Measurements from ENCODE around the gene MAPKAPK2.

The MAPKAPK2 gene

GRCh38 chr1:206752481-206752880 lies 67.8 kb downstream of the MAPKAPK2 start:
- Histone ChIP-seq H3K56ac (ENCODE audit: low read length) (no peak overlapping the region), H4K5ac (ENCODE audit: low read length) (no peak overlapping the region), H3K36me3 (ENCODE audit: control insufficient read depth, insufficient read depth, low read length) (no peaks in the 10 kb centered on the region), H3K4me1 (ENCODE audit: control insufficient read depth, low read depth, low read length) (peaks cover 3% of the 10 kb centered on the region), H4K8ac (ENCODE audit: low read depth, low read length) (no peak overlapping the region), H3K18ac (ENCODE audit: low read length) (no peak overlapping the region), H2BK15ac (replicated peaks; ENCODE audit: low read depth) (no peak overlapping the region), H3K4me2 (ENCODE audit: low read length) (no peak overlapping the region), H3K79me2 (ENCODE audit: control insufficient read depth, insufficient read depth, low read length) (no peaks in the 10 kb centered on the region), H3K23ac (ENCODE audit: low read length) (no peak overlapping the region), H3K27me3 (ENCODE audit: insufficient read depth, low read length, poor library complexity) (no peaks in the 10 kb centered on the region), H3K79me1 (ENCODE audit: low read length) (no peaks in the 10 kb centered on the region), H2AK5ac (ENCODE audit: low read length) (no peak overlapping the region), H3K27ac (ENCODE audit: low read depth, low read length) (no peak overlapping the region), H3K9ac (ENCODE audit: low read length) (no peak overlapping the region), H3K4me3 (ENCODE audit: low read length) (no peak overlapping the region), H2BK120ac (ENCODE audit: low read depth, low read length) (no peak overlapping the region), H2BK5ac (ENCODE audit: low read length) (no peak overlapping the region), H3K4ac (ENCODE audit: low read depth, low read length) (no peak overlapping the region)
- DNase-seq = no peak
- no CpG with 5 or more reads among the region's 2 CpGs for WGBS (ENCODE audit: extremely low coverage, insufficient coverage, low lambda C conversion rate)

- Histone ChIP-seq H3K27me3 (ENCODE audit: insufficient read depth, low read length, poor library complexity) (no peaks in the 10 kb centered on the region), H3K9ac (ENCODE audit: low read length) (no peak overlapping the region), H3K18ac (ENCODE audit: low read length) (no peak overlapping the region), H3K56ac (ENCODE audit: low read length) (no peak overlapping the region), H3K27ac (ENCODE audit: low read depth, low read length) (no peak overlapping the region), H2BK15ac (replicated peaks; ENCODE audit: low read depth) (no peak overlapping the region), H3K79me1 (ENCODE audit: low read length) (no peaks in the 10 kb centered on the region), H3K23ac (ENCODE audit: low read length) (no peak overlapping the region), H2AK5ac (ENCODE audit: low read length) (no peak overlapping the region), H3K4me2 (ENCODE audit: low read length) (no peak overlapping the region), H3K4me1 (ENCODE audit: control insufficient read depth, low read depth, low read length) (peaks cover 3% of the 10 kb centered on the region), H3K4ac (ENCODE audit: low read depth, low read length) (no peak overlapping the region), H3K79me2 (ENCODE audit: control insufficient read depth, insufficient read depth, low read length) (no peaks in the 10 kb centered on the region), H3K4me3 (ENCODE audit: low read length) (no peak overlapping the region), H4K5ac (ENCODE audit: low read length) (no peak overlapping the region), H4K8ac (ENCODE audit: low read depth, low read length) (no peak overlapping the region), H3K36me3 (ENCODE audit: control insufficient read depth, insufficient read depth, low read length) (no peaks in the 10 kb centered on the region), H2BK120ac (ENCODE audit: low read depth, low read length) (no peak overlapping the region), H2BK5ac (ENCODE audit: low read length) (no peak overlapping the region)
- no CpG with 5 or more reads among the region's 3 CpGs for WGBS (ENCODE audit: extremely low coverage, insufficient coverage, low lambda C conversion rate)
- no peak for DNase-seq
These were observed 68.4 kb downstream of the MAPKAPK2 start for GRCh38 chr1:206753141-206753540.

- Histone ChIP-seq H4K5ac (ENCODE audit: low read length) (no peak overlapping the region), H3K79me1 (ENCODE audit: low read length) (no peaks in the 10 kb centered on the region), H2BK5ac (ENCODE audit: low read length) (no peak overlapping the region), H3K4me2 (ENCODE audit: low read length) (no peak overlapping the region), H3K36me3 (ENCODE audit: control insufficient read depth, insufficient read depth, low read length) (no peaks in the 10 kb centered on the region), H4K8ac (ENCODE audit: low read depth, low read length) (no peak overlapping the region), H3K23ac (ENCODE audit: low read length) (no peak overlapping the region), H3K56ac (ENCODE audit: low read length) (no peak overlapping the region), H3K9ac (ENCODE audit: low read length) (no peak overlapping the region), H3K79me2 (ENCODE audit: control insufficient read depth, insufficient read depth, low read length) (no peaks in the 10 kb centered on the region), H3K4ac (ENCODE audit: low read depth, low read length) (no peak overlapping the region), H2BK120ac (ENCODE audit: low read depth, low read length) (no peak overlapping the region), H3K4me1 (ENCODE audit: control insufficient read depth, low read depth, low read length) (peaks cover 3% of the 10 kb centered on the region), H3K4me3 (ENCODE audit: low read length) (no peak overlapping the region), H3K27ac (ENCODE audit: low read depth, low read length) (no peak overlapping the region), H3K18ac (ENCODE audit: low read length) (no peak overlapping the region), H2AK5ac (ENCODE audit: low read length) (no peak overlapping the region), H2BK15ac (replicated peaks; ENCODE audit: low read depth) (no peak overlapping the region), H3K27me3 (ENCODE audit: insufficient read depth, low read length, poor library complexity) (no peaks in the 10 kb centered on the region)
- no peak for DNase-seq
- no CpG with 5 or more reads among the region's 1 CpG for WGBS (ENCODE audit: extremely low coverage, insufficient coverage, low lambda C conversion rate)
These were observed 69.3 kb downstream of the MAPKAPK2 start for GRCh38 chr1:206754011-206754410.

- Histone ChIP-seq H3K4me3 (ENCODE audit: low read length) (no peak overlapping the region), H3K23ac (ENCODE audit: low read length) (no peak overlapping the region), H3K18ac (ENCODE audit: low read length) (no peak overlapping the region), H3K56ac (ENCODE audit: low read length) (no peak overlapping the region), H4K8ac (ENCODE audit: low read depth, low read length) (no peak overlapping the region), H2BK15ac (replicated peaks; ENCODE audit: low read depth) (no peak overlapping the region), H2AK5ac (ENCODE audit: low read length) (no peak overlapping the region), H3K79me2 (ENCODE audit: control insufficient read depth, insufficient read depth, low read length) (no peaks in the 10 kb centered on the region), H3K36me3 (ENCODE audit: control insufficient read depth, insufficient read depth, low read length) (no peaks in the 10 kb centered on the region), H2BK5ac (ENCODE audit: low read length) (no peak overlapping the region), H4K5ac (ENCODE audit: low read length) (no peak overlapping the region), H3K79me1 (ENCODE audit: low read length) (no peaks in the 10 kb centered on the region), H3K4me1 (ENCODE audit: control insufficient read depth, low read depth, low read length) (no peaks in the 10 kb centered on the region), H3K4ac (ENCODE audit: low read depth, low read length) (no peak overlapping the region), H2BK120ac (ENCODE audit: low read depth, low read length) (no peak overlapping the region), H3K9ac (ENCODE audit: low read length) (no peak overlapping the region), H3K4me2 (ENCODE audit: low read length) (no peak overlapping the region), H3K27ac (ENCODE audit: low read depth, low read length) (no peak overlapping the region), H3K27me3 (ENCODE audit: insufficient read depth, low read length, poor library complexity) (no peaks in the 10 kb centered on the region)
- DNase-seq = no peak
- no CpG with 5 or more reads among the region's 13 CpGs for WGBS (ENCODE audit: extremely low coverage, insufficient coverage, low lambda C conversion rate)
These were observed 73.0 kb downstream of the MAPKAPK2 start for GRCh38 chr1:206757524-206758266.

GRCh38 chr1:206760590-206760989 lies 75.9 kb downstream of the MAPKAPK2 start:
- H3K79me2 ChIP-seq (ENCODE audit: control insufficient read depth, insufficient read depth, low read length) = no peaks in the 10 kb centered on the region
- H3K4ac ChIP-seq (ENCODE audit: low read depth, low read length) = no peak overlapping the region
- no peaks in the 10 kb centered on the region for H3K4me1 ChIP-seq (ENCODE audit: control insufficient read depth, low read depth, low read length)
- no peak overlapping the region for H3K27ac ChIP-seq (ENCODE audit: low read depth, low read length)
- no peak overlapping the region for H4K5ac ChIP-seq (ENCODE audit: low read length)
- H4K8ac ChIP-seq (ENCODE audit: low read depth, low read length) = no peak overlapping the region
- WGBS (ENCODE audit: extremely low coverage, insufficient coverage, low lambda C conversion rate) = no CpG with 5 or more reads among the region's 1 CpG
- no peak overlapping the region for H3K18ac ChIP-seq (ENCODE audit: low read length)
- H2AK5ac ChIP-seq (ENCODE audit: low read length) = no peak overlapping the region
- no peak overlapping the region for H3K23ac ChIP-seq (ENCODE audit: low read length)
- no peaks in the 10 kb centered on the region for H3K36me3 ChIP-seq (ENCODE audit: control insufficient read depth, insufficient read depth, low read length)
- DNase-seq = no peak
- H2BK5ac ChIP-seq (ENCODE audit: low read length) = no peak overlapping the region
- H3K56ac ChIP-seq (ENCODE audit: low read length) = no peak overlapping the region
- H2BK120ac ChIP-seq (ENCODE audit: low read depth, low read length) = no peak overlapping the region
- H3K79me1 ChIP-seq (ENCODE audit: low read length) = no peaks in the 10 kb centered on the region
- H3K27me3 ChIP-seq (ENCODE audit: insufficient read depth, low read length, poor library complexity) = no peaks in the 10 kb centered on the region
- H3K4me2 ChIP-seq (ENCODE audit: low read length) = no peak overlapping the region
- H3K4me3 ChIP-seq (ENCODE audit: low read length) = no peak overlapping the region
- no peak overlapping the region for H2BK15ac ChIP-seq (replicated peaks; ENCODE audit: low read depth)
- no peak overlapping the region for H3K9ac ChIP-seq (ENCODE audit: low read length)

Measured in mesendoderm (in vitro differentiated cells).